Hepatocyte (in vitro differentiated cells): Measurements from ENCODE around the gene C19orf25. TPM values are rescaled to one million over a fixed set of nuclear protein-coding genes. Genes with fewer than 3 reads are reported as not detected.

Experiments used
- DNase-seq: peaks from one replicate; pipeline ENCODE4 v3.0.0-alpha.2; 2016; ENCODE audit warnings: low spot score
- H2AFZ ChIP-seq: fragments of 200-600 bp; sonication (generic); 2 replicates; pipeline ENCODE4 v1.6.0; 2016; ENCODE audit warnings: antibody characterized with exemption, mild to moderate bottlenecking
- H3K27ac ChIP-seq: fragments of 200-600 bp; sonication (generic); 2 replicates; pipeline ENCODE4 v1.5.1; 2016; ENCODE audit warnings: mild to moderate bottlenecking
- H3K27me3 ChIP-seq: fragments of 200-600 bp; sonication (generic); 2 replicates; pipeline ENCODE4 v1.6.1; 2016
- H3K36me3 ChIP-seq: fragments of 200-600 bp; sonication (generic); replicated peaks from 2 replicates; pipeline ENCODE4 v1.5.1; 2016; ENCODE audit warnings: low read depth; ENCODE audit not compliant: insufficient read depth
- H3K4me1 ChIP-seq: fragments of 200-600 bp; sonication (generic); 2 replicates; pipeline ENCODE4 v1.5.1; 2016; ENCODE audit warnings: mild to moderate bottlenecking, moderate library complexity; ENCODE audit not compliant: insufficient read depth
- H3K4me2 ChIP-seq: fragments of 200-600 bp; sonication (generic); 2 replicates; pipeline ENCODE4 v1.6.0; 2016
- H3K4me3 ChIP-seq: fragments of 200-600 bp; sonication (generic); 2 replicates; pipeline ENCODE4 v1.5.1; 2016; ENCODE audit warnings: mild to moderate bottlenecking
- H3K79me2 ChIP-seq: fragments of 200-600 bp; sonication (generic); 2 replicates; pipeline ENCODE4 v1.6.0; 2017; ENCODE audit warnings: mild to moderate bottlenecking
- H3K9me2 ChIP-seq: fragments of 200-600 bp; sonication (generic); replicated peaks from 2 replicates; pipeline ENCODE4 v1.6.0; 2017; ENCODE audit warnings: mild to moderate bottlenecking; ENCODE audit not compliant: insufficient read depth
- H3K9me3 ChIP-seq: fragments of 200-600 bp; sonication (generic); 2 replicates; pipeline ENCODE4 v1.5.1; 2016; ENCODE audit warnings: low read depth, mild to moderate bottlenecking
- H4K20me1 ChIP-seq: fragments of 200-600 bp; sonication (generic); 2 replicates; pipeline ENCODE4 v1.6.0; 2016; ENCODE audit warnings: mild to moderate bottlenecking; ENCODE audit not compliant: insufficient read depth, poor library complexity, severe bottlenecking
- EZH2 ChIP-seq: fragments of 200-600 bp; sonication (generic); IDR thresholded peaks from 2 replicates; pipeline ENCODE4 v1.6.1; 2016; ENCODE audit warnings: antibody characterized with exemption, mild to moderate bottlenecking, borderline replicate concordance
- EZH2phosphoT487 ChIP-seq: fragments of 200-600 bp; sonication (generic); IDR thresholded peaks from one replicate; pipeline ENCODE4 v1.6.1; 2018; ENCODE audit warnings: antibody characterized with exemption, mild to moderate bottlenecking, low read depth, moderate library complexity; ENCODE audit not compliant: unreplicated experiment, severe bottlenecking
- WGBS: methylation state at CpG from one replicate; pipeline ENCODE4 v1.1.6; 2016; ENCODE audit warnings: low lambda C conversion rate; ENCODE audit errors: missing lambda C conversion rate; 5-methylcytosine and 5-hydroxymethylcytosine counted together
- polyA plus RNA-seq: library from polyadenylated mRNA; unstranded; fragments of >200 nt; fragmentation: Nextera tagmentation; extraction: Ambion mirVana; gene quantifications from 2 replicates; pipeline ENCODE4 v1.2.1, GENCODE V29; 2016
- total RNA-seq: library from RNA; depleted of rRNA; stranded (reverse); fragments of >200 nt; gene quantifications from 2 replicates; pipeline ENCODE4 v1.2.3, GENCODE V29; 2014
- TF ChIP-seq, protein P1 (sequence below): fragments of 200-600 bp; sonication (generic); IDR thresholded peaks from 2 replicates; pipeline ENCODE4 v1.5.1; 2016; ENCODE audit warnings: antibody characterized with exemption, mild to moderate bottlenecking; ENCODE audit not compliant: poor library complexity

C19orf25 gene
- total and polyA plus RNA-seq, 2 experiments from 2014 or later = 36.3 to 43.6 TPM

DNA sequence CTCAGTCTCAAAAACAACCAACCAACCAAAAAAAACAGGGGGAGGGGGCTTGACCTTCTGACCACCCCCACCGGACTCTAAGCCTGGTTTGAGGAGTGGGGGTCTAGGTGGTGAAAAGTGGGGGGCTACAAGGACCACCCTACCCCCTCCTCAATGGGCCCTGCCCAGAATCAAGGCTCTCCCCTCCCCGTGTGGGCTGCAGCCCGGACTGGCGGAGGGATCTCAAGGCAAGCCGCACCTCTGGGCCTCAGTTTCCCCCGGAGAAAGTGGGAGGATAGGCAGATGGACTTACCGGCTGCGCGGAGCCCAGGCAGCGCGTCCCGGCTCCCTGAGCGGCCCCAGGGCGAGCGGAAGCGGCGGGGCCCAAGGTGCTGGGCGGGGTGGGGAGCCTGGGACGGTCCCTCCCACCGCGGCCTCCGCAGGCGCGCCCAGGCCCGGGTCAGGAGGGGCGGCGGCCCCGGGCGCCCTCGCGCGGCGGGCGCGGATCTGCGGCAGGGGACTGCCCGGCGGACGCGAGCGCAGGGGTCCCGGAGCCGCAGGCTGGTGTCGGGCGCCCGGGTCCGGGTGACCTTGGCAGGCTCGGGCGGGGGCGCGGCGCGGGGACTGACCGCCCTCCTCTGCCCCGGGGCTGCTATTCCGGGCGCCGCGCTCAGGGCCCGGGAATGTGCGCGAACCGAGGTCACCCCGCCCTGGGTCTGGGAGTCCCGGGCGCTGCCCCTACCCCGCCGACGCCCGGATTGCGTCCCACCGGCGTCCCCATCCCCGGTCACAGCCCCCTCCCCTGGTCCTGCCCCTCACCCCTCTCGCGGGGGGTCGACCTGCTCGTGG, 33.9 kb upstream of the C19orf25 start, which contains the start of gene ADAMTSL5:
Gene ADAMTSL5, minus strand, starts transcription at position 349 of the 828 bp plus-strand sequence. CDS start 2,076 bp downstream, outside the sequence.
- Histone ChIP-seq H4K20me1 (no peaks in the 10 kb centered on the region), H3K79me2 (peaks cover 13% of the 10 kb centered on the region), H3K9me2 (no peaks in the 10 kb centered on the region), H3K27ac (peak within 1 kb of the TSS; percentile 98), H3K4me2 (peak within 1 kb of the TSS; percentile 99), H2AFZ (peak within 1 kb of the TSS; percentile 60), H3K4me1 (peaks cover 35% of the 10 kb centered on the region), H3K36me3 (no peaks in the 10 kb centered on the region), H3K27me3 (no peaks in the 10 kb centered on the region), H3K4me3 (peak within 1 kb of the TSS; percentile 50), H3K9me3 (no peaks in the 10 kb centered on the region)
- TF ChIP-seq EZH2phosphoT487 (no peak), EZH2 (no peak)
- TF ChIP-seq, protein P1, sequence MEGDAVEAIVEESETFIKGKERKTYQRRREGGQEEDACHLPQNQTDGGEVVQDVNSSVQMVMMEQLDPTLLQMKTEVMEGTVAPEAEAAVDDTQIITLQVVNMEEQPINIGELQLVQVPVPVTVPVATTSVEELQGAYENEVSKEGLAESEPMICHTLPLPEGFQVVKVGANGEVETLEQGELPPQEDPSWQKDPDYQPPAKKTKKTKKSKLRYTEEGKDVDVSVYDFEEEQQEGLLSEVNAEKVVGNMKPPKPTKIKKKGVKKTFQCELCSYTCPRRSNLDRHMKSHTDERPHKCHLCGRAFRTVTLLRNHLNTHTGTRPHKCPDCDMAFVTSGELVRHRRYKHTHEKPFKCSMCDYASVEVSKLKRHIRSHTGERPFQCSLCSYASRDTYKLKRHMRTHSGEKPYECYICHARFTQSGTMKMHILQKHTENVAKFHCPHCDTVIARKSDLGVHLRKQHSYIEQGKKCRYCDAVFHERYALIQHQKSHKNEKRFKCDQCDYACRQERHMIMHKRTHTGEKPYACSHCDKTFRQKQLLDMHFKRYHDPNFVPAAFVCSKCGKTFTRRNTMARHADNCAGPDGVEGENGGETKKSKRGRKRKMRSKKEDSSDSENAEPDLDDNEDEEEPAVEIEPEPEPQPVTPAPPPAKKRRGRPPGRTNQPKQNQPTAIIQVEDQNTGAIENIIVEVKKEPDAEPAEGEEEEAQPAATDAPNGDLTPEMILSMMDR = no peak
- DNase-seq = peak; percentile 89
- 21% methylated on average over 13 of the region's 78 CpGs for WGBS

DNA sequence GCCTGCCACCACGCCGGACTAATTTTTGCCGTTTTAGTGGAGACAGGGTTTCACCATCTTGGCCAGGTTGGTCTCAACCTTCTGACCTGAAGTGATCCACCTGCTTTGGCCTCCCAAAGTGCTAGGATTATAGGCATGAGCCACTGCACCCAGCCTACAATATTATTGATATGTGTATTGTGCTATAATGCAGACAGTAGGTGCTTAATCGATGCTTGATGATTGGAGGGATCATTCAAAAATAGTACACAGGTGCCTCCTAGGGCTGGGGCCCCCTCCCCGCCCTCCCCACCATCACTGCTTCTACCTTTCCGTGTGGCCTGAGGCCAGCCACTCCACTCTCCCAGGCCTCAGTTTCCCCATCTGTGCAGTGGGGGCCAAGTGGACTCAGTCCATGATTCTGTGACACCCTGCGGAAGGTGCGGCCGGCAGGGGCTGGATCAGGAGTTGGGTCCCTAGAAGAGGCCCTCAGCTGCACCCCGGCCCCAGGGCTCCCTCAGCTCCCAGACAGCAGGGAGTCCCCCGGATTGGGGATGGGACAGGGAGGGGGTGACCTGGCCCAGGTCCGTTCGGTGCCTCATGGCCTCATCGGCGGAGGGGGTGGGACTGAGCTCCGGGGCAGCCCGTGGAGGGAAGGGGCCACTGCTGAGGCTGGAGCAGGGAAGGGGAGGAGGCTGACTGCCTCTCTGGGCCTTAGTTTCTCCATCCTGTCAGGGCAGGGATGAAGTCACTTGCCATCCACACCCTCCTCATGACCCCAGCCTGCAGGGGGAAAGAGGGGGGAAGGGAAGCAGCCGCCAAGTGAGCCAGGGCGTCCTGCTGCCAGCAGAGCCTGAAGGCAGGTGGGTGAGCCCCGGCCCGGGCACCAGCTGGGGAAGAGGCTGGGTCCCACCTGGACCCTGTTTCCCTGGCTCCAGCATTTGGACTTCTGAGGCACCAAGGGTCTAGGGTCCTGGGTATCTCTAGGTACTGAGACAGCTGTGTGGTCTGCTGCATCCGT, 32.6 kb upstream of the C19orf25 start:
- 83% methylated on average over 14 of the region's 22 CpGs for WGBS
- no peak for TF ChIP-seq EZH2
- no peak for TF ChIP-seq EZH2phosphoT487
- TF ChIP-seq, protein P1 = no peak
- Histone ChIP-seq H3K27me3 (no peaks in the 10 kb centered on the region), H3K4me3 (peak overlapping the region; percentile 50), H3K36me3 (no peaks in the 10 kb centered on the region), H3K4me1 (peaks cover 35% of the 10 kb centered on the region), H3K9me2 (no peaks in the 10 kb centered on the region), H3K79me2 (peaks cover 13% of the 10 kb centered on the region), H3K27ac (peak overlapping the region; percentile 98), H3K4me2 (peak overlapping the region; percentile 99), H3K9me3 (no peaks in the 10 kb centered on the region), H4K20me1 (no peaks in the 10 kb centered on the region), H2AFZ (no peak overlapping the region)
- no peak for DNase-seq

DNA sequence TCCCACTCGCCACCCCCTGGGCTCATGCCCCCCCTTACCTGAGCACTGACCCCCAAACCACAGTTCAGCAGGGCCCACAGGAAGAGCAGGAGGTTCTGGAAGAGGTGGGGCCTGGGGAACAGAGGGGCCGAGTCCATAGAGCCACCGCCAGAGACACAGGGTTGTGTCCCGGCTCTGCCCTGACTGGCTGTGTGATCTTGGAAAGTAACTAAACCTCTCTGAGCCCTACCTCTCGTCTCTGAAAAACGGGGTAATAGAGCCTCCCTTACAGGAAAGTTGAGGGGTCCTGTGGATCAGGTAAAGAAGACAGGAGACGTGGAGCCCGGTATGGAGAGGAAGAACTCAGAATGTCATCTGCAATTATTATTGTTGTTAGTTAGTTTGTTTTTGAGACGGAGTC, 31.8 kb upstream of the C19orf25 start:
- 67% methylated on average over 8 of the region's 9 CpGs for WGBS
- Histone ChIP-seq H3K9me3 (no peaks in the 10 kb centered on the region), H3K4me1 (peaks cover 35% of the 10 kb centered on the region), H3K79me2 (peaks cover 13% of the 10 kb centered on the region), H3K4me3 (no peak overlapping the region), H3K27ac (peak overlapping the region; percentile 98), H4K20me1 (no peaks in the 10 kb centered on the region), H3K9me2 (no peaks in the 10 kb centered on the region), H3K36me3 (no peaks in the 10 kb centered on the region), H3K4me2 (peak overlapping the region; percentile 99), H2AFZ (no peak overlapping the region), H3K27me3 (no peaks in the 10 kb centered on the region)
- DNase-seq = no peak
- TF ChIP-seq, protein P1 = no peak
- TF ChIP-seq EZH2phosphoT487 (no peak), EZH2 (no peak)
